Skeletal muscle tissue (tissue), 4 donors: ENCODE data around the gene JAKMIP2. TPM values are rescaled to one million over a fixed set of nuclear protein-coding genes. Genes with fewer than 3 reads are reported as not detected.

Experiments
- H3K27ac ChIP-seq: one replicate; pipeline ENCODE4 v1.7.0; 2013; ENCODE audit warnings: mild to moderate bottlenecking, low read depth, low read length, inconsistent platforms
- H3K27me3 ChIP-seq, 3 donors: one replicate each; pipeline ENCODE4 v1.7.0; 2013; ENCODE audit warnings: low read length in 3 of 3; ENCODE audit not compliant: control insufficient read depth in 3 of 3, insufficient read depth in 3 of 3
- H3K36me3 ChIP-seq, 3 donors: one replicate each; pipeline ENCODE4 v1.7.0; 2013; ENCODE audit warnings: low read length in 3 of 3; ENCODE audit not compliant: control insufficient read depth in 3 of 3, insufficient read depth in 3 of 3
- H3K4me1 ChIP-seq, 3 donors: one replicate each; pipeline ENCODE4 v1.7.0; 2013; ENCODE audit warnings: low read length in 3 of 3, mild to moderate bottlenecking in 3 of 3; ENCODE audit not compliant: control insufficient read depth in 3 of 3, insufficient read depth in 3 of 3
- H3K4me3 ChIP-seq, 3 donors: one replicate each; pipeline ENCODE4 v1.7.0; 2013; ENCODE audit warnings: low read length in 3 of 3
- H3K9ac ChIP-seq, 3 donors: one replicate each; pipeline ENCODE4 v1.7.0; 2013; ENCODE audit warnings: low read length in 3 of 3, mild to moderate bottlenecking in 3 of 3, moderate library complexity in 2 of 3, low read depth in 1 of 3
- H3K9me3 ChIP-seq, 3 donors: one replicate each; pipeline ENCODE4 v1.7.0; 2013; ENCODE audit warnings: low read length in 3 of 3; ENCODE audit not compliant: control insufficient read depth in 3 of 3
- total RNA-seq: library from RNA; depleted of rRNA; stranded (reverse); fragments of >200 nt; gene quantifications from one replicate; pipeline ENCODE4 v1.2.3, GENCODE V29; 2014
- donor health status: Osteomylitis.

JAKMIP2 gene
- total RNA-seq, 1 donor from 2014 or later, result 0.52 TPM

DNA sequence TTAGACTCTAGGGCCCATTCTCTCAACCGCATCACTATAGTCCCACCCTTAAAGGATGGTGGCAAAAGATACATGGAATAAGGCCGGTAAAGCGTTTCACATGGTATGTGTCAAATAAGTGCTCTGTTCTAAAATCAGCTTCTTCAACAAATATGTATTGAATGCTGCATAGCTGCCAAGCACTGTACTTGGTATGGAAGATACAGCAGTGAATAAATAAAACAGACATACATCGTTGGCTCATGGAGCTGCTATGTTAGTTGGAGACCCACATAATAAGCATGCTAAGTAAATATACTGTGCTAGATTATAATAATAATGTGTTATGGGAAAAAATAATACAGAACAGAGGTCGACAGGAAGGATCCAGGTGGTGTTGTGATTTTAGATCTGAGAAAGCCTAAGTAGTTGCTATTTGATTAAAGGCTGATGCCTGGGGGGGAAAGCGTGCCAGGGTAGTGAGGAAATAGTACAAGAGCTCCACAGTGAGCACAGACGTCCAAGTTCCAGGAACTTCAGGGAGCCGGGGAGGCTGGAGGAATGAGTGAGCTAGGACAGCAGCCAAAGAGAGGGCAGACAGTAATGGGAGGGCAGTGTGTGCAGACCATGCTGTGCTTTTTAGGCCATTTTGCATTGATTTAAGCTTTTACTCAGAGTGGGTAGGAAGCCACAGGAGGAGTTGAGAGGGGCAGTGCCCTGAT, 93.7 kb downstream of the JAKMIP2 start:
- H3K27me3 ChIP-seq, result no peaks in the 10 kb centered on the region
- H3K4me1 ChIP-seq, result no peaks in the 10 kb centered on the region
- H3K9me3 ChIP-seq, result no peaks in the 10 kb centered on the region
- H3K4me3 ChIP-seq, result no peak overlapping the region
- H3K9ac ChIP-seq, result no peak overlapping the region
- no peak overlapping the region for H3K27ac ChIP-seq
- no peaks in the 10 kb centered on the region for H3K36me3 ChIP-seq

DNA sequence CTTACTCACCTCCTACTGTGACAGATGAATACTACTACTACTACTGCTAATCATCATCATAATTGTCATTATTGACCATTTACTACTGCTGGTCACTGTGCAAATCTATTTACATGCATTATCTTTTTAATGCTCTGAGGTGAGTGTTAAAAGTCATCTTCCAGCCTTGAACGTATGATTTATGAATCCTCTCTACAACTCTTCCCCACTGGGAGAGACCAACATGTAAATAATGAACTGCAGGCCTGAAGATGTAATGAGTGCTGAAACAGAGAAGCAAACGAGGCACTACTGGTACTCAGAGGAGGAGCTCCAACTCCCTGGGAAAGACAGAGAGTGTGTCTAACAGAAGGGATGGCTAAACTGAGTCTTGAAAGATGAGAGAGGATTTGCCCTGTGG, 95.4 kb downstream of the JAKMIP2 start:
- Histone ChIP-seq H3K27ac (no peak overlapping the region), H3K4me3 (no peak overlapping the region), H3K36me3 (no peaks in the 10 kb centered on the region), H3K9me3 (no peaks in the 10 kb centered on the region), H3K4me1 (no peaks in the 10 kb centered on the region), H3K9ac (no peak overlapping the region), H3K27me3 (no peaks in the 10 kb centered on the region)

DNA sequence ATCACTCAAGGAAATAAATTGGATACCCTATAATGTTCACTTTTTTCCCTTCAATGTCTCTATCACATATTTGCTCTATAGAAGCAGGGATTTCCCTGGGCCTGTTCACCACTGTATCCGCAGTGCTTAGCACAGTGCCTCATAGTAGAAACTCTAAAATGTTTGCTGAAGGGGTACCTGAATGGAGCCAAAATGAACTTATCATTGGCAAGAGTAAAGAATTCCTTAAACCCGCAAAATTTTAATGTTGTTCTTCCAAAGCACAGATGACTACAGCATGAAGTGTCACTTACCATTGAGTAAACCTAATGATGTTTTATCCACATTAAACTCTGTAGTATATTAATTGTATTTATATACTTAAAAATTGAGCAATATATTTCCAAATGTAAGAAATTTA, 96.1 kb downstream of the JAKMIP2 start:
- Histone ChIP-seq H3K4me1 (no peaks in the 10 kb centered on the region), H3K36me3 (no peaks in the 10 kb centered on the region), H3K9ac (no peak overlapping the region), H3K9me3 (no peaks in the 10 kb centered on the region), H3K4me3 (no peak overlapping the region), H3K27me3 (no peaks in the 10 kb centered on the region), H3K27ac (no peak overlapping the region)

DNA sequence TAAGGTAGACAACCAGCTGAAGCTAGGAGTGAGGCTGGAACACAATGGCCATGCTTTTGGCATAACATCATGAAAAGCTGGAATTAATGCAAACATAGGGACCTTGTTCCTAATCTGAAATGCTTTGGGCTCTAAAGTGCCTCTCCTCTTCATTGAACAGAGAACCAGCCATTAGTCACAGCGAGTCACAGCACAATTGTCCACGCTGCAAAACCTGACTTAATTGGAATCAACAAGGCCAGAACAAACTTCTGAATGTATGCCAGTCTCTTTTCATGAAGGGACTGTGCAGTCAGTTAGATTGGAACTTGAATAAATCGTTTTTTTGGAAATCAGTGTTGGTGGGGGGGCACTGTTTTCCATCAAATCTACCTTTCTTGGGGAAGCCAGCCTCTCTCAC, 96.5 kb downstream of the JAKMIP2 start:
- Histone ChIP-seq H3K27ac (no peak overlapping the region), H3K4me1 (no peaks in the 10 kb centered on the region), H3K27me3 (no peaks in the 10 kb centered on the region), H3K9ac (no peak overlapping the region), H3K9me3 (no peaks in the 10 kb centered on the region), H3K36me3 (no peaks in the 10 kb centered on the region), H3K4me3 (no peak overlapping the region)

DNA sequence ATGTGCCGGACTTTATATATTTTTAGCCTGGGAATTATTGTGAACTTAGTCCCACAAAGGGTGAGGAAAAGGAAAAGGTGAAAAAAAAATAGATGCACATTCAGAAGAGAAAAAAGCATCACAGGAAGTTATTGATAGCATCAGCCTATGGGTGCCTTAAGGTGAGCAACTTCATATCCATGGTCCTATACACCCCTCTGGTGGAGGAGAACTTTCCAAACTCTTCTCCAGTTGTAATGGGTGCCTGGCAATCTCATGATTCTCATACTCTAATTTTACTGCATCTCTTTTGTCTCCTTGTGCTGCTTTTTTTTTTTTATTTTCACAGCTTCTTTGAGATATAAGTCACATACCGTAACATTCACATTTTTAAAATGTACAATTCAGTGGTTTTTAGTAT, 107.4 kb downstream of the JAKMIP2 start:
- Histone ChIP-seq H3K9me3 (no peaks in the 10 kb centered on the region), H3K9ac (no peak overlapping the region), H3K27me3 (peaks cover 0 to 3% (median 0%) of the 10 kb centered on the region in 3 donors), H3K4me3 (no peak overlapping the region), H3K27ac (no peak overlapping the region), H3K36me3 (no peaks in the 10 kb centered on the region), H3K4me1 (no peaks in the 10 kb centered on the region)

DNA sequence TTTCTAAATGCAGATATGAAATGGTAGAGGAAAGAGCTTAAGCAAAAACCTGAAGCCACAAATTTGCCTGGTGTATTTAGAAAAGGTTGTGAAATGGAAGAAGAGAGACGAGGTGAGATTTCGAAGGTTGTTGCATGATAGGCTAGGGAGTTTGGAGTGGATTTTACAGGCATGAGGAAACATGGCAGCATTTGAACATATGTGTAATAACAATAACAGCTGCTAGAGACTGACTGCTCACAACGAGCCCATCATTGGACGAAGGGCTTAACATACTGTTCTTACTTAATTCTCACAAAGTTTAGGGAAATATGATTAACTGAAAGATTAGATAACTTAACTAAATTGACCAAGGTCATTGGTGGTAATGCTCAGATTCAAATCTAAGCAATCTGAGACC, 108.1 kb downstream of the JAKMIP2 start:
- no peak overlapping the region for H3K4me3 ChIP-seq

DNA sequence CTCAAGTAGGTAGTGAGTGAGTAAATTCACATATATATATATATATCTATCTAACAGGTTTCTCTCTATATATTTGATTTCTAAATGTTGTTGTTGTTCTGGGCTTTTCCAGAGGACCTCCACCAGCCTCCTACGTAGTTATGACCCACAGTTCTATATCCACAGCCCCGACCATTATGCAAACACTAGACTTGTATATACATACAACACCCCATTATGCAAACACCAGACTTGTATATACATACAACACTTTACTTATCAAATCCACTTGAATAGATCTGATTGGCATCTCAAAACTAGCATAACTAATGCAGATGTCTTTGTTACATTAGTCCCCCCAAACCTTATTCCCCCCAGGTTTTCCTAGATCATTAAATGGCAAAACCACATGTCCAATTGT, 108.7 kb downstream of the JAKMIP2 start:
- peaks cover 0 to 3% (median 0%) of the 10 kb centered on the region in 3 donors for H3K27me3 ChIP-seq
- no peak overlapping the region for H3K4me3 ChIP-seq
- H3K9ac ChIP-seq, result no peak overlapping the region
- H3K36me3 ChIP-seq, result no peaks in the 10 kb centered on the region
- no peak overlapping the region for H3K27ac ChIP-seq
- no peaks in the 10 kb centered on the region for H3K9me3 ChIP-seq
- H3K4me1 ChIP-seq, result no peaks in the 10 kb centered on the region

More for the DNA sequence above, 108.1 kb downstream of the JAKMIP2 start:
- no peak overlapping the region for H3K9ac ChIP-seq
- no peak overlapping the region for H3K27ac ChIP-seq
- H3K27me3 ChIP-seq, result peaks cover 0 to 3% (median 0%) of the 10 kb centered on the region in 3 donors
- H3K9me3 ChIP-seq, result no peaks in the 10 kb centered on the region
- no peaks in the 10 kb centered on the region for H3K36me3 ChIP-seq
- no peaks in the 10 kb centered on the region for H3K4me1 ChIP-seq

DNA sequence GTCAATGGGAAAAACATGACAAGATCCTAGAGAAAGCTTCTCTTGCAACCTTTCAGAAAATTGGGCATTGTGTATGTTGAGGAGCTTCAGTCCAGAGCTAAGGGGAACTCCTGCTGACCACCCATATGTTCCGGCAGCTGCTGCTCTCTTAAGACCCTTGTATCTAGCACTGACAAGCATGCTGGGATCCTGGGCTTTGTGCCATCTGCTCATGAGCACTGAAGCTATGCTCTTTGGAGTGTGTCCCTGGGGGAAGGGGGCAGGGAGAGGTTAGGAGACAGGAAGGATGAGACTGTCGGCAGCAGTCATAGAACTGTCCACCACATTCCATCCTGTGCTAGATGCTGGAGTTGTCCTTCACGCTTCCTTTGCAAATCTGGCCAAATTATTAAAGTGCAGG, 109.3 kb downstream of the JAKMIP2 start:
- Histone ChIP-seq H3K36me3 (no peaks in the 10 kb centered on the region), H3K4me1 (no peaks in the 10 kb centered on the region), H3K27me3 (peaks cover 0 to 3% (median 0%) of the 10 kb centered on the region in 3 donors), H3K4me3 (no peak overlapping the region), H3K27ac (no peak overlapping the region), H3K9me3 (no peaks in the 10 kb centered on the region), H3K9ac (no peak overlapping the region)

DNA sequence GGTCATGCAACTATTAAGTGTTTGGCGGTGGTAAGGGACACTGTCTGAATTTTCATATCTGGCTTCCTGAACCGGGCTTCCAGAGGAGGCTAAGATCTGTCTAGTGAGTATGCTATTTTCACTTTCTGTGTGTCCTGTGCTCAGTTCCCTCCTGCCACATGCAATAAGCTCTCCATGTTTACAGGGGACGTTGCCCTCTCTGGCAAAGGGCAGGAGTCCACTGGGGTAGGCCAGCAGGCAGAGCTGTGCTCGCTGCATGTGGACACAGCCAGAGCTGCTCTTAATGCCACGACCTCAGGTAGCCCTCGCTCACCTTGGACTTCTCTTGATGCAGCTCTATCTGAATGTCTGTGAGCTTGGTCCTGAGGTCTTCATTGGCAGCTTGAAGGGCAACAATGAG, 111.2 kb downstream of the JAKMIP2 start:
- H3K27me3 ChIP-seq, result peaks cover 0 to 3% (median 0%) of the 10 kb centered on the region in 3 donors

DNA sequence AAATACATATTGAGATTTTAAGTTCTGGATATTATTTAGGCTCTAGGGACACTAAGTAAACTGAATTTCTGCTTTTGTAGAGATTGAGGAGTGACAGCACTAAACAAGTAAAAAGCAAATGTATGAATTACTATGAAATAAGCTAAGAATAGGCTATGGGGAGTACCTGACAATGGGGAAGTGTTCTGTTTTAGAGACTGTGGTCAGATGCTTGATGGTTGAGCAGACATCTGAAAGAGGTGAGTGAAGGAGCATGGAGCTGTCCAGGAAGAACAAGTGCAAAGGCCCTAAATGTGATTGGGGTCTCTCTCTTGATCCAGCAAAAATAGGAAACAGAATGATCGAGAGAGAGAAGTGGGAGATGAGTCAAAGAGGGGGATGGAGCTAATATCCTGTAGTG, 111.7 kb downstream of the JAKMIP2 start:
- no peaks in the 10 kb centered on the region for H3K4me1 ChIP-seq
- H3K27me3 ChIP-seq, result peaks cover 0 to 3% (median 0%) of the 10 kb centered on the region in 3 donors
- H3K4me3 ChIP-seq, result no peak overlapping the region
- H3K27ac ChIP-seq, result no peak overlapping the region
- H3K36me3 ChIP-seq, result no peaks in the 10 kb centered on the region
- no peak overlapping the region for H3K9ac ChIP-seq
- H3K9me3 ChIP-seq, result no peaks in the 10 kb centered on the region

More for the DNA sequence above, 111.2 kb downstream of the JAKMIP2 start:
- Histone ChIP-seq H3K9ac (no peak overlapping the region), H3K27ac (no peak overlapping the region), H3K36me3 (no peaks in the 10 kb centered on the region), H3K4me1 (no peaks in the 10 kb centered on the region), H3K9me3 (no peaks in the 10 kb centered on the region), H3K4me3 (no peak overlapping the region)
